Measurements from ENCODE around the gene IFNL3. TPM values are rescaled to one million over a fixed set of nuclear protein-coding genes. Genes with fewer than 3 reads are reported as not detected.
"Not testable (repeated sequence)": the region's sequence is repeated elsewhere in the genome, so short reads cannot be mapped to it uniquely, and the experiment has no call there.

The IFNL3 gene
- total RNA-seq, 1 experiment from 2014 or later, result not detected

DNA sequence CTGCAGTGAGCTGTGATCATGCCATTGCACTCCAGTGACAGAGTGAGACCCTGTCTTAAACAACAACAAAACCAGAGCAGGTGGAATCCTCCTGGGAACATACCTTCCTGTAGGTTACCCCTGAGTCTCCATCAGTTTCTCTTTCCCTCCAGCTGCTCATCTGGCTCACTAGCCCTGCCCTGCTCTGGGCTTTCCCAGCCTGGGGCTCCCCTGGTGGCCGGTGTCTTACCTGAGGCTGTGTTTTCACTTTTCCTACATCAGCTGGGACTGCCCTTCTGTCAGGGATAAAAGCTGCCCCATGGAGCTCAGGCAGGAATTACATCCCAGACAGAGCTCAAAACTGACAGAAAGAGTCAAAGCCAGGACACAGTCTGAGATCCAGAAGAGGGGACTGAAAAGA lies 23.3 kb upstream of the IFNL3 start, which contains the start of gene IFNL2:
IFNL2 (plus strand) TSS at position 312 of the 400 bp plus-strand sequence. CDS start 173 bp downstream, outside the sequence.
- H3K4me3 Mint-ChIP-seq (ENCODE audit: unreplicated experiment); H3K4me3 ChIP-seq (ENCODE audit: low read depth, low read length); BruUV-seq (replicated peaks); H3K9me3 ChIP-seq; H3K36me3 ChIP-seq (ENCODE audit: control insufficient read depth, insufficient read depth, low read length); H3K27me3 ChIP-seq (replicated peaks; ENCODE audit: control insufficient read depth, insufficient read depth, low read length); POLR2A ChIA-PET; intact Hi-C loops (cut with micrococcal nuclease; ENCODE audit: unreplicated experiment); H3K9me3 Mint-ChIP-seq (ENCODE audit: unreplicated experiment); DNase-seq; H3K36me3 Mint-ChIP-seq (ENCODE audit: insufficient read depth, unreplicated experiment); H3K27me3 Mint-ChIP-seq (ENCODE audit: insufficient read depth, unreplicated experiment); H3K4me1 ChIP-seq: not testable (repeated sequence)
- CTCF ChIA-PET, result interaction anchor here (0.6 kb wide), 1 partner anchor 78 kb away, joined by 4 read pairs; no protein-coding TSS in a partner anchor
- H3K4me1 Mint-ChIP-seq (ENCODE audit: low read depth, unreplicated experiment), result peaks cover 17% of the 10 kb centered on the region
- H3K27ac Mint-ChIP-seq (ENCODE audit: unreplicated experiment), result peak within 1 kb of the TSS; percentile 5

GRCh38 chr19:39265321-39265916 lies 20.6 kb upstream of the IFNL3 start:
- POLR2A ChIA-PET, result no interaction called here
- BruUV-seq (replicated peaks), result no TSS peak
- DNase-seq, result no peak
- Mint-ChIP-seq H3K27me3 (ENCODE audit: insufficient read depth, unreplicated experiment) (no peaks in the 10 kb centered on the region), H3K36me3 (ENCODE audit: insufficient read depth, unreplicated experiment) (no peaks in the 10 kb centered on the region), H3K4me1 (ENCODE audit: low read depth, unreplicated experiment) (peaks cover 28% of the 10 kb centered on the region), H3K9me3 (ENCODE audit: unreplicated experiment) (peaks cover 9% of the 10 kb centered on the region), H3K4me3 (ENCODE audit: unreplicated experiment) (no peak overlapping the region), H3K27ac (ENCODE audit: unreplicated experiment) (no peak overlapping the region)
- peaks cover 32% of the 10 kb centered on the region for H3K4me1 ChIP-seq
- H3K9me3 ChIP-seq, result peaks cover 4% of the 10 kb centered on the region; the same call in 1 of the 2 replicates
- no peaks in the 10 kb centered on the region for H3K36me3 ChIP-seq (ENCODE audit: control insufficient read depth, insufficient read depth, low read length)
- H3K27me3 ChIP-seq (replicated peaks; ENCODE audit: control insufficient read depth, insufficient read depth, low read length), result no peaks in the 10 kb centered on the region
- H3K4me3 ChIP-seq (ENCODE audit: low read depth, low read length), result no peak overlapping the region
- CTCF ChIA-PET, result no interaction called here
- no peak for TF ChIP-seq CTCF (IDR thresholded peaks at IDR 0.05; ENCODE audit: insufficient read depth in 1 of 2, low read depth in 1 of 2, low read length in 1 of 2, severe bottlenecking in 1 of 2, unreplicated experiment in 1 of 2)
- intact Hi-C loops (cut with micrococcal nuclease; ENCODE audit: unreplicated experiment), result no loop called here

DNA sequence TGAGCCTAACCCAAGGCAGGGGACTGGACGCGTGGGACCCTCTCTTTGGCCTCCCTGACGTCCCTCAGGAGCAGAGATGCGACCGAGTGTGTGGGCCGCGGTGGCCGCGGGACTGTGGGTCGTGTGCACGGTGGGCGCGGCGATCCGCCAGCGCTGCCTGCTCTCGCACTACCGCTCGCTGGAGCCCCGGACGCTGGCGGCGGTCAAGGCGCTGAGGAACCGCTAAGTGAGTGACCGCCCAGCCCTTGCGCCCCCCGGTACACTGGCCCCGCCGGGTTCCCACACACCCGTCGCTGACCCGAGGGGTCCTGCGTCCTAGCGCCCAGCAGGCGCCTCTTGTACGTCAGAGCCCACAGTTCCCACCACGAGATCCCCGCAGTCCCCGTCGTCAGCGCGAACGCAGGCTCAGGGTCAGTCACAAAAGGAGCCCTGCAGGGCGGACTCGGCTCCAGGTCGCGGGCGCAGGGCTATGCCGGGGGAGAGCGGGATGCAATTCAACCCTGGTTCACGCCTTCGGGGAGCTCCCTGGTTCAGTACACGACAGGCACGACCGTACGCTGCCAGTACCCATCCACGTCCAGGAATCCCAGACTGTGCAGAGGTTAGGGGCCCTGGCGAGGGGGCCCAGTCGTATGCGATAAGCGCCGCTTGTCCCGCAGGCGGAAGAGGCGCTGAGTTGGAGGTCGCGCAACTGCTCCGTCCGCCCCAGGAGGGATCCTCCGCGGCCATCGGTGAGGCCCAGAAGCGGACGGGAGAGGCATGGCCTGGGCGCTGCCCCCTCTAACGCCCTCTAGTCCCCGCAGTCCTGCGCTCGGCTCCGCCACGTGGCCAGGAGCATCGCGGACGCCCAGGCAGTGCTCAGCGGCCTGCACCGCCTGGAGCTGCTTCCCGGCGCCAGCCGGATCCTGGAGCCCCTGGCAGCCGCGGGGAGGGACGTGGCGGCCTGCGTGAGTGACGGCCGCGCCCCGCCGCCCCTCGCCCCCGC lies 19.8 kb upstream of the IFNL3 start:
- H3K36me3 ChIP-seq (ENCODE audit: control insufficient read depth, insufficient read depth, low read length), result no peaks in the 10 kb centered on the region
- H3K27ac Mint-ChIP-seq (ENCODE audit: unreplicated experiment), result no peak overlapping the region
- ChIA-PET POLR2A (no interaction called here), CTCF (no interaction called here)
- no peak overlapping the region for H3K4me3 ChIP-seq (ENCODE audit: low read depth, low read length)
- peaks cover 9% of the 10 kb centered on the region for H3K9me3 Mint-ChIP-seq (ENCODE audit: unreplicated experiment)
- H3K9me3 ChIP-seq, result peaks cover 4% of the 10 kb centered on the region; the same call in 1 of the 2 replicates
- peaks cover 40% of the 10 kb centered on the region for H3K4me1 ChIP-seq
- H3K36me3 Mint-ChIP-seq (ENCODE audit: insufficient read depth, unreplicated experiment), result no peaks in the 10 kb centered on the region
- BruUV-seq (replicated peaks), result no TSS peak
- DNase-seq, result no peak
- H3K27me3 ChIP-seq (replicated peaks; ENCODE audit: control insufficient read depth, insufficient read depth, low read length), result no peaks in the 10 kb centered on the region
- no peaks in the 10 kb centered on the region for H3K27me3 Mint-ChIP-seq (ENCODE audit: insufficient read depth, unreplicated experiment)
- intact Hi-C loops (cut with micrococcal nuclease; ENCODE audit: unreplicated experiment), result no loop called here
- H3K4me3 Mint-ChIP-seq (ENCODE audit: unreplicated experiment), result no peak overlapping the region
- no peak for TF ChIP-seq CTCF (IDR thresholded peaks at IDR 0.05; ENCODE audit: insufficient read depth in 1 of 2, low read depth in 1 of 2, low read length in 1 of 2, severe bottlenecking in 1 of 2, unreplicated experiment in 1 of 2)
- H3K4me1 Mint-ChIP-seq (ENCODE audit: low read depth, unreplicated experiment), result peaks cover 20% of the 10 kb centered on the region
